Mucosa of rectum (tissue), 2 donors: ENCODE measurements around the gene SLC35A2.

Source experiments
- H3K27ac ChIP-seq, 2 donors: one replicate each; pipeline ENCODE4 v1.7.0; 2013; ENCODE audit warnings: inconsistent platforms in 2 of 2, low read depth in 2 of 2, low read length in 2 of 2
- H3K27me3 ChIP-seq, 2 donors: one replicate each; pipeline ENCODE4 v1.7.0; 2013; ENCODE audit warnings: low read length in 2 of 2; ENCODE audit not compliant: control insufficient read depth in 2 of 2, insufficient read depth in 2 of 2
- H3K36me3 ChIP-seq, 2 donors: one replicate each; pipeline ENCODE4 v1.7.0; 2013; ENCODE audit warnings: low read length in 2 of 2; ENCODE audit not compliant: control insufficient read depth in 2 of 2, insufficient read depth in 2 of 2
- H3K4me1 ChIP-seq, 2 donors: one replicate each; pipeline ENCODE4 v1.7.0; 2013; ENCODE audit warnings: low read length in 2 of 2, mild to moderate bottlenecking in 1 of 2; ENCODE audit not compliant: control insufficient read depth in 2 of 2, insufficient read depth in 2 of 2
- H3K4me3 ChIP-seq, 2 donors: one replicate each; pipeline ENCODE4 v1.7.0; 2013; ENCODE audit warnings: low read length in 2 of 2
- H3K9ac ChIP-seq, 2 donors: one replicate each; pipeline ENCODE4 v1.7.0; 2013; ENCODE audit warnings: low read length in 2 of 2, low read depth in 1 of 2, mild to moderate bottlenecking in 1 of 2
- H3K9me3 ChIP-seq, 2 donors: one replicate each; pipeline ENCODE4 v1.7.0; 2013; ENCODE audit warnings: low read length in 2 of 2; ENCODE audit not compliant: control insufficient read depth in 2 of 2
- donor health status: healthy.
- donor health status: Normal muscosa, but diverticular disease.

SLC35A2 gene

GRCh38 chrX:48911412-48912182 lies at the start of gene SLC35A2:
SLC35A2 (minus strand) TSS chrX:48911646; CDS start chrX:48911636, 10 bp downstream.
- peaks cover 13 to 14% of the 10 kb centered on the region in 2 donors for H3K36me3 ChIP-seq
- H3K27ac ChIP-seq: peak within 1 kb of the TSS; percentile 86 to 87
- H3K4me1 ChIP-seq: peaks cover 5 to 17% of the 10 kb centered on the region in 2 donors
- H3K9ac ChIP-seq: peak within 1 kb of the TSS; percentile 69 to 74
- H3K4me3 ChIP-seq: peak within 1 kb of the TSS; percentile 78 to 89
- no peaks in the 10 kb centered on the region for H3K9me3 ChIP-seq
- no peaks in the 10 kb centered on the region for H3K27me3 ChIP-seq

GRCh38 chrX:48960291-48960690 lies 48.8 kb upstream of the SLC35A2 start:
- no peaks in the 10 kb centered on the region for H3K27me3 ChIP-seq
- H3K4me1 ChIP-seq: peaks cover 8 to 17% of the 10 kb centered on the region in 2 donors
- no peaks in the 10 kb centered on the region for H3K36me3 ChIP-seq
- H3K9ac ChIP-seq: no peak overlapping the region
- H3K9me3 ChIP-seq: no peaks in the 10 kb centered on the region
- no peak overlapping the region for H3K27ac ChIP-seq
- H3K4me3 ChIP-seq: no peak overlapping the region

- H3K27ac ChIP-seq: peak overlapping the region; percentile 87 to 98
- peak overlapping the region; percentile 65 to 84 for H3K4me3 ChIP-seq
- peaks cover 8 to 17% of the 10 kb centered on the region in 2 donors for H3K4me1 ChIP-seq
- H3K27me3 ChIP-seq: no peaks in the 10 kb centered on the region
- H3K9ac ChIP-seq: peak overlapping the region; percentile 70 to 75
- no peaks in the 10 kb centered on the region for H3K36me3 ChIP-seq
- no peaks in the 10 kb centered on the region for H3K9me3 ChIP-seq
Observed at GRCh38 chrX:48958635-48959094, 47.2 kb upstream of the SLC35A2 start.

- no peaks in the 10 kb centered on the region for H3K36me3 ChIP-seq
- no peaks in the 10 kb centered on the region for H3K27me3 ChIP-seq
- H3K4me3 ChIP-seq: peak overlapping the region; percentile 71 to 84
- H3K27ac ChIP-seq: peak overlapping the region; percentile 97 to 98
- H3K9me3 ChIP-seq: no peaks in the 10 kb centered on the region
- H3K4me1 ChIP-seq: peaks cover 8 to 17% of the 10 kb centered on the region in 2 donors
- peak overlapping the region; percentile 78 to 91 for H3K9ac ChIP-seq
Observed at GRCh38 chrX:48957827-48958634, 46.6 kb upstream of the SLC35A2 start.

DNA sequence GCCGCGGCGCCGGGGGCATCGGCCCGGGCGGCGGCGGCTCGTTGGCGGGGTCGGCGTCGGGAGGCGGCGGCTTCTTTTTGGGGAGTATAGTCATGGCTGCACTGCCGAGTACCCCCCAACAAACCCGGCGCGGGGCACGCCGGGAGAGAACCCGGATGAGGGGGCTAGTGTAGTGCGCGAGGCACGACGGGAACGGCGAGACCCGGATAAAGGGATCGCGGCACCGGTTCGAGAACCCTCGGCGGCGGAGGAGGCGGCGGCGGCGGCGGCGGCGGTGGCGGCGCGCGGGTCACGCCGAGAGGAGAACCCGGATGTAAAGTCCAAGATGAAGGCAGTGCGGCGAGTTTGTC lies 46.0 kb upstream of the SLC35A2 start, which contains the start of gene OTUD5:
Gene OTUD5, minus strand, starts transcription at position 131 of the 350 bp plus-strand sequence. Its CDS starts 37 bp downstream, at position 94.
- H3K36me3 ChIP-seq: no peaks in the 10 kb centered on the region
- peaks cover 11 to 19% of the 10 kb centered on the region in 2 donors for H3K4me1 ChIP-seq
- no peaks in the 10 kb centered on the region for H3K27me3 ChIP-seq
- H3K9me3 ChIP-seq: no peaks in the 10 kb centered on the region
- H3K27ac ChIP-seq: peak within 1 kb of the TSS; percentile 97 to 98
- peak within 1 kb of the TSS; percentile 71 to 84 for H3K4me3 ChIP-seq
- peak within 1 kb of the TSS; percentile 78 to 91 for H3K9ac ChIP-seq

- peak overlapping the region; percentile 65 to 76 for H3K4me3 ChIP-seq
- peak overlapping the region; percentile 97 to 98 for H3K27ac ChIP-seq
- H3K9ac ChIP-seq: peak overlapping the region; percentile 78 to 84
- H3K9me3 ChIP-seq: no peaks in the 10 kb centered on the region
- H3K27me3 ChIP-seq: no peaks in the 10 kb centered on the region
- H3K36me3 ChIP-seq: no peaks in the 10 kb centered on the region
- peaks cover 12 to 19% of the 10 kb centered on the region in 2 donors for H3K4me1 ChIP-seq
Observed at GRCh38 chrX:48956728-48957414, 45.4 kb upstream of the SLC35A2 start.

- Histone ChIP-seq H3K9ac (no peak overlapping the region), H3K9me3 (no peaks in the 10 kb centered on the region), H3K4me1 (peaks cover 2 to 5% of the 10 kb centered on the region in 2 donors), H3K4me3 (no peak overlapping the region), H3K36me3 (peaks cover 4 to 6% of the 10 kb centered on the region in 2 donors), H3K27ac (no peak overlapping the region), H3K27me3 (no peaks in the 10 kb centered on the region)
Observed at GRCh38 chrX:48948589-48948988, 37.1 kb upstream of the SLC35A2 start.

DNA sequence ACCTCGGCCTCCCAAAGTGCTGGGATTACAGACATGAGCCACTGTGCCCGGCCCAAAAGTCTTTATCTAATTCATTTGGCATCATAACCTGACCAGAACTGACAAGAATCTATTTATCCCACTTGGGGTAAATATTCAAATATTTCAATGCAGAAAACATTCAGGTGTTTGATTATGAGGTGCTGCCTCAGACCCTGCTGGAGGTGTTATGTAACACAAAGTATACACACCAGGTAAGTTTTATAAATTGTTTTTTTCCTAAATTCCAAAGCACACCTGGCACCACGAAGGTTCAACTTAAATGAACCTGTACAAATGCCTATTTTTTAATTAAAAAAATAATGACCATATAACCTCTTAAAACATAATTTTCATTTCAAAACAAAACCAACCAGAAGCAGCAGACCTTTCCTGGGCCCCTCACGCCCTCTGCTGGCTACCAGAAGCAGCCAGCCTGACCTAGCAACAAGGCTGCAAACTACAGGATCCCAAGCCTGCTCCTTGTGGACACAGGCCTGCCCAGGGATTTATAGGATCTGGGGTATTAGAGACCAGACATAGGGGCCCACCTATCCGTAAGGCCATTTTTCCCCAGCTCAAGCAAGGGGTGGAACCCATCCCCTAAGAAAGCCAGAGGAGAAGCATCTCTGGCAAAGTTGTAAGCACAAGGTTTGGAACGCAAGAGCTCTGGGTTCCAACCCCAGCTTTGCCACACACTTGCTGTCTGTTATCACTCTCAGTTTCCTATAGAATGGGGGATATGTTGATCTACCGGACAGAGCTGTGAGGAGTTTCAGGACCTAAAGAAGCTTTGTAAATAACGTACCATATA lies 34.3 kb upstream of the SLC35A2 start:
- Histone ChIP-seq H3K4me1 (peaks cover 0 to 3% of the 10 kb centered on the region in 2 donors), H3K27me3 (no peaks in the 10 kb centered on the region), H3K9ac (no peak overlapping the region), H3K27ac (no peak overlapping the region), H3K9me3 (no peaks in the 10 kb centered on the region), H3K4me3 (no peak overlapping the region), H3K36me3 (peaks cover 6 to 8% of the 10 kb centered on the region in 2 donors)

DNA sequence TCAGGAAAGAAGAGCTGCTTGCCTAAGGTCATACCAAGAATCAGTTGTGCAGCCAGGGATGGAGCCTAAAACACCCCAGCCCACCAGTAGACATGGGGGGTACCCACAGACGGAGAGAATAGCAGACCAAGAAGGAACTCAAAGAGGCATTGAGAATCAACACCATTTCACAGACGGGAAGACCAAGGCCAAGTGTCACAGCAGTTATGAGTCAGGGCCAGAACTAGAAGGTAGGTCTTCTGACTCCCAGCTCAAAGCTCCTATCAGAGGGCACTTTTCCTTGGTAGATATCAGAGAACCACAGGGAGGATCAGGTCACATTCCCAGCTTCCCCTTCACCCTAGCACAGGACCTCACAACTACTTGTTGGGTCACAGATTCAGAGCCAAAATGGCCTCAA lies 31.4 kb upstream of the SLC35A2 start:
- Histone ChIP-seq H3K36me3 (peaks cover 6 to 16% of the 10 kb centered on the region in 2 donors), H3K27ac (no peak overlapping the region), H3K9ac (no peak overlapping the region), H3K27me3 (no peaks in the 10 kb centered on the region), H3K9me3 (no peaks in the 10 kb centered on the region), H3K4me1 (peaks cover 5 to 14% of the 10 kb centered on the region in 2 donors), H3K4me3 (no peak overlapping the region)
